RCC 7860 (cell line): ENCODE measurements around the gene STARD10.
"Not testable (repeated sequence)": the region's sequence is repeated elsewhere in the genome, so short reads cannot be mapped to it uniquely, and the experiment has no call there.

Experiments used
- DNase-seq: peaks from one replicate; pipeline ENCODE4 v3.0.0-alpha.2; 2015; ENCODE audit warnings: low spot score
- FAIRE-seq: peaks from 2 replicates; lab custom pipeline; 2012; peaks lifted over from hg19 to GRCh38; lab: Jason Lieb, UNC

Gene STARD10

DNA sequence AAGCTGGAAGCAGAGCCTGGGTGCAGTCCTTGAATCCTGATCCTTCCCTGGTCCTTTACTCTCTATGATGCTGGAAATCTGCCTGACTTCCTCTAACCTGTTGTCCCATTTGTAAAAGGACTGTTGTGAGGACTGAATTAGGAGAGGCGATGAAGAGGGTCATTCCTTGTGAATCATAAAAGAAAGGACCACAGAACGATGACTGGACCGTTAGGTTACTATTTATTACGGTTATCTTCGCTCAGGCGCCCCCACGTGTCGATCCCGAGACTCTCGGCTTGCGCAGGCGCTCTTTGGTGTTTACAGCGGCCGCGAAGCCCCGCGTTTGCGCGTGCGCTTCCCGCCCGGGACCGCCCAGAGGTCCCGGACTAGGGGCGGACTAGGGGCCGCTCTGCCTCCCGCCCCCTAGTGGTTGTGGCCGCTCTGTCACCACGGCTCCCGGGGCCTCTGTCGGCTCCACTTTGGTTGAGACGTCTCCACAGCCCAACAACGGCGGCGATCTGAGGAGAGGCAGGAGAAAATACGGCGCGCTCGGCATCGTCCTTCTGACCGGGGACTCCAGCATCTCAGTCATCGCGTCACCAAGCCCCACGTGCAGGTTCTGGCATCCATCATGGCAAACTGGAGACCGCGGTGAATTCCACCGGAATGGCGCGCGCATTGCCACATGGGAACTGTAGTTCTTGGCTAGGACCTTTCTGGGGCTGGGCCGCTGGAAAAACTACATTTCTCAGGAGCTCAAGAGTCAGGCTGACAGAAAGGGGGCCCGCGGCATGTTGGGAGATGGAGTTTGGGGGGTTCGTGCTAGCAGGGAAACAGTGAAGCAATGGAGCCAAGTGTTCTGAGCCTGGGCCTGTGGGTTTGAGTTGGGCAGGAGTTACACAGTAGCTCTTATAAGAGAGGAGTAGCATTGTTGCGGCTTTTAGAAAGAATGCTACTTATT is at the start of gene STARD10:
TSS of gene STARD10 (minus strand) at position 623 of the 943 bp plus-strand sequence. CDS start 12,866 bp downstream, outside the sequence.
- peak; percentile 59 for FAIRE-seq
- DNase-seq, result peak; percentile 87

- DNase-seq (no peak), FAIRE-seq (no peak)
Observed at GRCh38 chr11:72842653-72843330, 48.9 kb upstream of the STARD10 start.

- DNase-seq (no peak), FAIRE-seq (no peak)
Observed at GRCh38 chr11:72842126-72842525, 48.3 kb upstream of the STARD10 start.

DNA sequence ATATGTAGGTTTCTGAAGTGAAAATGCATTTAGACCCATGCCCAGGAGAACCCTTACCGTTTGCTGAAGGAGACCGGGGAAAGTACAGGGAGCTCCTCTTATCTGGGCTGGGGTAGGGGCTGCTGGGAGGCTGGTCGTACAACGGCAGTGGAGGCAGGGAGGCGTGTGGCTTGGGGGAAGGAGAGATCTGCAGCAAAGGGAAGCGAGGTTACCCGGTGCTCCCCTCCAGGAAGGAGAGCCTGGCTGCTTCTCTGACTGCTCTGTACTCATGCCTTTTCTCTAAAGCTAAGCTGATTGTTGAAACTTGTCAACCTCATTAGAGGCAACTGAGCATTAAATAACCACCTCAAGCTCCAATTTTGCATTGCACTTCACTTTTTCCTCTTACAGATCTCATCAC is 47.5 kb upstream of the STARD10 start:
- FAIRE-seq, result no peak

DNA sequence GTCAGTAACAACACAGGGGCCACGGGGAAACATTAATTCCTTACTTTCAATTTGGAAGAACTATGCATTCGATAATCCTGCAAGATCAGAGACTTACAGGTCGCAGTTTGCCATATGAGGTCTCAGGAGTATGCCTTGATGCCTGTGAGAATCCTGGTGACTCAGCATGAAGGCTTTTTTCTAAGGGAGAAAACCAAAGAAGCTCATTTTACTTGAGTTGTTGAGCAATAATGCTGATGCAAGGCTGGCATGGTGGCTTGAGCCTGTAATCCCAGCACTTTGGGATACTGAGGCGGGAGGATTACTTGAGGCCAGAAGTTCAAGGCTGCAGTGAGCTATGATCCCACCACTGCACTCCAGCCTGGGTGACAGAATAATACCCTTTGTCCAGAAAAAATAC is 46.9 kb upstream of the STARD10 start:
- FAIRE-seq, result no peak
- no peak for DNase-seq

More for the DNA sequence above, 47.5 kb upstream of the STARD10 start:
- no peak for DNase-seq

GRCh38 chr11:72838691-72839305 is 45.0 kb upstream of the STARD10 start:
- FAIRE-seq (no peak), DNase-seq (no peak)

DNA sequence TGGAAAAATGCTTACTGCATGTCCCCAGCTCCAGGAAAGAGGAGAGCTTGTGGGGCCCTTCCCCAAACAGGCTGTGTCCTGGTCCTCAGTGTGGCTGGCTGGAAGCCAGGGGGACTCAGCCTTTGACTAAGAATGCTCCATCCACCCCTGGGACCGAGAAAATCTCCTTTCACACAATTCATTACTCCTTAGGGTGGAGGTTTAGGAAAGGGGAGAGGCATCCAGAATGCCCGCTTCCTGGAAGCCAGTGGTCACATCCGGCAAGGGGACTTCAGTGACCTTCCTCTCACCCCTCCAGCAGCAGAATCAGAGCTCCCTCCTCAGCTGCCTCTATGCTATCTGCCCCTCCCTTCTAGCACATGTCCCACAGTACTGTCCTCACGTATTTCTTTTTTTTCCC is 42.3 kb upstream of the STARD10 start:
- DNase-seq (no peak), FAIRE-seq (no peak)

- FAIRE-seq, result no peak
- DNase-seq, result no peak
Observed at GRCh38 chr11:72834905-72835304, 41.1 kb upstream of the STARD10 start.

DNA sequence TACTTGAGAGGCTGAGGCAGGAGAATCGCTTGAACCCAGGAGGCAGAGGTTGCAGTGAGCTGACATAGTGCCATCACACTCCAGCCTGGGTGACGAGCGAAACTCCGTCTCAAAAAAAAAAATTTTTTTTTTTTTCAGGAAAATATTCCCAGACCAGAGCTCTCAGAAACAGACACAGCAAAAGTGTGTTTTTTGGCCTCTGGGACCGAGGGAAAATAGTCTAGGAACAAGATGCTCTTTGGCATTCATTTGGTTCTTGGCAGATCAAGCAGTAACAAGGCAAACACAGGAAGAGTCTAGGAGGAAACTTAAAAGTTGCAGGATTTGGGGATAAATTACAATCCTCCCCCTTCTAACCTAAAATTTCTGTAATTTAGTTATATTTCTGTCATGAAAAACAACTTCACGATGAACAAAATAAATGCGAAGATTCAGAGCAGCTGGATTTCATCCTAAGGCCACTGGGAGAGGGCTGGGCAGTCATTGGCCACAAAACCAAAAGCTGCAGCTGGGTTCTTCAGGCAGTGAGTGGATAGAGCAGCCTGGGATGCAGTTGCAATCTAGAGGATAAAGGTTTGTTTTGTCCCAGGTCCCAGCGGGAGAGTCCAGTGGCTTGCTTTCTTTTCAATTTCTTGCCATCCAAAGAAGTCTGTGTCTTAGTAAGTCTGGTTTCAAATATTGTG is 40.1 kb upstream of the STARD10 start:
- DNase-seq (no peak), FAIRE-seq (no peak)

GRCh38 chr11:72833083-72833733 is 39.4 kb upstream of the STARD10 start:
- FAIRE-seq (no peak), DNase-seq (no peak)

DNA sequence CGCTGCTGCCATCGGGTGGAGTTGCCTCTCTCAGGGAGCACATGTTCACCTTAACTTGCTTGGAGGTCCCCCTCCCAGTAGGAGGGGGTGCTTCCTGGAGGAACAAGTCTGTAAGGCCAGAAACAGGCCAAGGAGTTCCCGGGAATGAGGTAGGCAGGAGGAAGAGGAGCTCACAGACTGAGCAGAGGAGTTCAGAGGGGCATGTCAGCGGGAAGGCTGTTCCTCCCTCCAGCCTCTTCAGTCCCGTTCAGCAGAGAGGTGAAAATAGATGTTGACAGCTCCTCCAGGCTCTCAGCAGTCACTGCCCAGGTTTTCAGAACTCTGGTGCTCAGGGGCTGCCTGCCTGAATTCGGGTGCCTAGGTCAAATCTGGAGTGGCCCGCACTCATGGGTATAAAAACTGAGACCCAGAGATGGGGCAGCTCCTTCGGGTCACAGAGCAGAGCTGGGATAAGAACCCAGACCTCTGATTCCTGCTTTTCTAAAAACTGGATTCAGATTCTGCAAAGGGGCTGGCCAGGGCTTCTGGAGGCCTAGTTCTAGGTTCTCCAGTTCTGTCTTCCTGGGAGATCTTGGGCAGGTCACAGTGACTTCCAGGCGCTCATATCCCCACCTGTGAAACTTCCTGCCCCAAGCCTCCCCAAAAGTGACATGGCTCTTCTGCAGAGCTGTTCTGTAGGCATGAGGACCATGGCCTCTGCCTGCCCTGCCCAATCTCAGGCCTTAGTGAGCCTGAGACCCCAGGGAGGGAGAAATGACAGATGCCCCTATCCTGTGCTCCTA is 38.6 kb upstream of the STARD10 start:
- DNase-seq (no peak), FAIRE-seq (no peak)

- FAIRE-seq (no peak), DNase-seq (peak; percentile 47)
Observed at GRCh38 chr11:72831521-72832300, 37.9 kb upstream of the STARD10 start.

DNA sequence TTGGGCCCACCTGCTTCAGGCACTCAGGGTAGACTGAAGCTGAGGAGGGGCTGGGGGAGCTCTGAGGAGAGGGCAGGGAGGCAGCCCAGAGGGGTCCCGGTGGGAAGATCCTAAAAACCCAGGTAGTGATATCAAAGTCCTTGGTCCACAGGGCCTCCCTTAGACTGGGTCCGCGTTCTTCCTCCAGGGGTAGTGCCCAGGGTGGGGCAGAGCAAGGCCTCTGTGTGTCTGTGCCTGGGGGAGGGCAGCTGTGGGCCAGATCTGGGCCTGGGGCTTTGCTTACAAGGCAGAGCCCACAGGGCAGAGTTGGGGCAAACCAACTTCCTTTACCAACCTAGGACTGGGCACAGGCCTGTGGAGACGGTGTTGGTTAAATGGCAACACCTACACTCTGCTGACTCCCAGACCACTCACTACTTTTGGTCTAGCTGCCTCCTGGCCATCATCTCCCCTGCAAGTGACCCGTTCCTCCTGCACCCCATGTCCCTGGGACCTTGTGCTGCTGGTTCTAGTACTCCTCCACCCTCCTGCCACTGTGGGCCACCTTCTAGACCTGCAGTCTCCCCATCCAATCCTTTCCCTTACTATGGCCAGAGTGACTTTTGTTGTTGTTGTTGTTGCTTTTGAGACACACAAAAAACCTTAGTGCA is 36.2 kb upstream of the STARD10 start:
- DNase-seq (no peak), FAIRE-seq (no peak)

GRCh38 chr11:72829178-72829577 is 35.3 kb upstream of the STARD10 start:
- DNase-seq (no peak), FAIRE-seq (no peak)

DNA sequence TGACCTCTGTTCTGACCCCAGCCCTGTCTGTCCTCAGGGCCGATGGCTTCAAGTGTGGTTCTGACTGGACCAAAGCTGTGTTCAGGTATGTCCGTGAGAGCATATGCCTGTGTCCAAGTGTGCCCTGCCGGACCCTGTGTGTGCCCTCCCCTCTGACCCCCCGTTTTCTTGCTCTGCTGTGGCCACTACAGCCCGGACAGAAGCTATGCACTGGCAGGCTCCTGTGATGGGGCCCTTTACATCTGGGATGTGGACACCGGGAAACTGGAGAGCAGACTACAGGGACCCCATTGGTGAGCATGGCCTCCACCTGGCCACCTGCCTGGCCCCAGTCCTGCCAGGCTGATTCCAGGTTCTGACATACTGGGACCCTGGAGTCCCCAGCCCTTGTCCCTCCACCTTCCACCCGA is 34.9 kb upstream of the STARD10 start:
- DNase-seq, result no peak
- FAIRE-seq, result no peak

DNA sequence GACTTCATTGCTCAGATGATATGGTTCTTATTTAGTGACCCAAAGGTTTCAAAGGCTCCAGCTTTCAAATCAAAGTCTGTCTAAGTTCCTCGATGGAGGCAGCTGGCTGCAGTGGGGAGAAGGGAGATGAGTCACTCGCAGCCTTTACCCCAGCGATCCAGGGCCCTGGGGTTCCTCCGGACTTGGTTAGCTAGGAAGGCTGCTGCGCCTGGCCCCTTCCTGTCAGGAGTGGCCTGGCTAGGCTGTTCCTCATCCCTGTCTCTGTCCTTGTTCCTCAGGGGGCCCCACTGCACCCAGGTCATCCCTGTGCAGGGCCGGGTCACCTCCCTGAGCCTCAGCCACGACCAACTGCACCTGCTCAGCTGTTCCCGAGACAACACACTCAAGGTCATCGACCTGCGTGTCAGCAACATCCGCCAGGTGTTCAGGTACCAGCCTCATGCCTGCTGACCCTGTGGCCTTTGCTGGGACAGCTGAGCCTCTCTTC is 34.3 kb upstream of the STARD10 start:
- no peak for DNase-seq
- FAIRE-seq, result no peak

- not testable (repeated sequence) for DNase-seq, FAIRE-seq
Observed at GRCh38 chr11:72827656-72828055, 33.8 kb upstream of the STARD10 start.

GRCh38 chr11:72826942-72827480 is 33.2 kb upstream of the STARD10 start:
- no peak for DNase-seq
- no peak for FAIRE-seq
